Keratinocyte (primary cell): Measurements from ENCODE around the gene CRK. TPM values are rescaled to one million over a fixed set of nuclear protein-coding genes. Genes with fewer than 3 reads are reported as not detected.
"Not testable (repeated sequence)": the region's sequence is repeated elsewhere in the genome, so short reads cannot be mapped to it uniquely, and the experiment has no call there.

Source experiments
- DNase-seq: peaks from one replicate; pipeline ENCODE4 v3.0.0-alpha.2; 2011; ENCODE audit warnings: low read depth, missing footprints, low spot score
- FAIRE-seq: peaks from 2 replicates; lab custom pipeline; 2011; peaks lifted over from hg19 to GRCh38; lab: Jason Lieb, UNC
- H2AFZ ChIP-seq: 2 replicates; pipeline ENCODE4 v1.6.0; 2012; ENCODE audit warnings: low read length, control low read depth, inconsistent platforms; ENCODE audit not compliant: control insufficient read depth
- H3K27ac ChIP-seq: 2 replicates; pipeline ENCODE4 v1.5.1; 2011; ENCODE audit warnings: low read length; ENCODE audit not compliant: control insufficient read depth, insufficient read depth
- H3K27me3 ChIP-seq: 3 replicates; pipeline ENCODE4 v1.6.0; 2011; ENCODE audit warnings: low read length; ENCODE audit not compliant: control insufficient read depth, insufficient read depth; ENCODE audit errors: extremely low read depth
- H3K36me3 ChIP-seq, 2 experiments: 2 replicates in 1 of 2; 3 replicates in 1 of 2; pipeline ENCODE4 v1.5.1; 2011; ENCODE audit warnings: low read length in 2 of 2, mild to moderate bottlenecking in 1 of 2; ENCODE audit not compliant: control insufficient read depth in 2 of 2, insufficient read depth in 2 of 2; ENCODE audit errors: extremely low read depth in 1 of 2
- H3K4me1 ChIP-seq: 3 replicates; pipeline ENCODE4 v1.5.1; 2011; ENCODE audit warnings: low read length; ENCODE audit not compliant: control insufficient read depth, insufficient read depth; ENCODE audit errors: extremely low read depth
- H3K4me2 ChIP-seq: 3 replicates; pipeline ENCODE4 v1.6.0; 2011; ENCODE audit warnings: low read depth, low read length; ENCODE audit not compliant: control insufficient read depth, insufficient read depth; ENCODE audit errors: extremely low read depth
- H3K4me3 ChIP-seq, 3 experiments: fragments of 200-600 bp in 1 of 3; sonication (generic) in 1 of 3; 2 replicates in 2 of 3; 3 replicates in 1 of 3; pipeline ENCODE4 v1.5.1; 2011 to 2016; ENCODE audit warnings: low read length in 3 of 3, mild to moderate bottlenecking in 3 of 3, control low read depth in 2 of 3, inconsistent platforms in 1 of 3, low read depth in 1 of 3, mixed read lengths in 1 of 3, mixed run types in 1 of 3, moderate library complexity in 1 of 3; ENCODE audit not compliant: control insufficient read depth in 2 of 3, insufficient read depth in 2 of 3; ENCODE audit errors: extremely low read depth in 1 of 3
- H3K79me2 ChIP-seq: 2 replicates; pipeline ENCODE4 v1.6.0; 2012; ENCODE audit warnings: low read length; ENCODE audit not compliant: control insufficient read depth, insufficient read depth
- H3K9ac ChIP-seq: 3 replicates; pipeline ENCODE4 v1.6.0; 2011; ENCODE audit warnings: low read length; ENCODE audit not compliant: control insufficient read depth, insufficient read depth; ENCODE audit errors: extremely low read depth
- H3K9me1 ChIP-seq: 3 replicates; pipeline ENCODE4 v1.6.0; 2011; ENCODE audit warnings: low read length; ENCODE audit not compliant: control insufficient read depth, insufficient read depth; ENCODE audit errors: extremely low read depth
- H3K9me3 ChIP-seq: 2 replicates; pipeline ENCODE4 v1.5.1; 2012; ENCODE audit warnings: low read depth, low read length; ENCODE audit not compliant: control insufficient read depth
- H4K20me1 ChIP-seq: 3 replicates; pipeline ENCODE4 v1.6.0; 2011; ENCODE audit warnings: low read length; ENCODE audit not compliant: control insufficient read depth, insufficient read depth; ENCODE audit errors: extremely low read depth
- CTCF ChIP-seq, 3 experiments: IDR thresholded peaks in 1 of 3; conservative IDR thresholded peaks in 1 of 3; optimal IDR thresholded peaks in 1 of 3; 2 replicates in 2 of 3; 3 replicates in 1 of 3; pipeline versions ENCODE3 to v1.5.1; 2011; ENCODE audit warnings: low read length in 3 of 3, mild to moderate bottlenecking in 3 of 3, moderate library complexity in 2 of 3, control low read depth in 1 of 3, inconsistent platforms in 1 of 3; ENCODE audit not compliant: insufficient read depth in 2 of 3; ENCODE audit errors: extremely low read depth in 1 of 3
- EZH2 ChIP-seq: IDR thresholded peaks from one replicate; pipeline ENCODE4 v1.6.1; 2012; ENCODE audit warnings: inconsistent platforms, mild to moderate bottlenecking, low read length, moderate library complexity
- dilution Hi-C: fragments of 300-500 bp; cut with MboI; formaldehyde crosslinking; loops from one replicate; pipeline ENCODE4 v1.7.0; 2020; ENCODE audit warnings: low sequenced_read_pairs; ENCODE audit not compliant: extremely low pct_ligation_motif_present
- polyA plus RNA-seq, 5 experiments: library from polyadenylated mRNA; depleted of rRNA in 3 of 5; stranded (reverse) in 3 of 5; stranded (forward) in 1 of 5; unstranded in 1 of 5; fragments of >200 nt; gene quantifications; 1 replicate in 1 of 5; 2 replicates in 3 of 5; 3 replicates in 1 of 5; pipeline versions ENCODE4 v1.2.1 to v1.2.3, GENCODE V29; 2011 to 2012; ENCODE audit warnings: missing spikeins in 2 of 5, low read depth in 1 of 5, low replicate concordance in 1 of 5

Gene CRK
- polyA plus RNA-seq, 1 donor (not counting 4 experiments of a cell fraction or from before 2014, with no cell fraction given) = 127 TPM

- dilution Hi-C loops = no loop called here
- H2AFZ ChIP-seq = no peak overlapping the region
- H3K9ac ChIP-seq = peak overlapping the region; percentile 95
- H3K4me3 ChIP-seq = peak overlapping the region; percentile 98 to 99 (median 99)
- H4K20me1 ChIP-seq = peaks cover 41% of the 10 kb centered on the region
- peak overlapping the region; percentile 99 for H3K4me2 ChIP-seq
- H3K27me3 ChIP-seq = no peaks in the 10 kb centered on the region
- peaks cover 2 to 28% of the 10 kb centered on the region in 2 experiments for H3K36me3 ChIP-seq
- FAIRE-seq (no peak), DNase-seq (no peak)
- TF ChIP-seq EZH2 (no peak), CTCF (optimal IDR thresholded peaks at IDR 0.05 in 1 of 3, IDR thresholded peaks at IDR 0.05 in 1 of 3, conservative IDR thresholded peaks at IDR 0.05 in 1 of 3; ENCODE audit: extremely low read depth in 1 of 3, insufficient read depth in 2 of 3, low read length in 3 of 3) (no peak)
- peaks cover 59% of the 10 kb centered on the region for H3K79me2 ChIP-seq
- H3K4me1 ChIP-seq = peaks cover 14% of the 10 kb centered on the region
- peaks cover 4% of the 10 kb centered on the region for H3K9me1 ChIP-seq
- H3K9me3 ChIP-seq = no peaks in the 10 kb centered on the region
- peak overlapping the region; percentile 93 for H3K27ac ChIP-seq
These were observed 56.9 kb downstream of the CRK start for GRCh38 chr17:1398931-1399678.

GRCh38 chr17:1398028-1398427, 58.0 kb downstream of the CRK start:
- dilution Hi-C loops = no loop called here
- H3K9ac ChIP-seq = peak overlapping the region; percentile 95

GRCh38 chr17:1395876-1396665, 60.0 kb downstream of the CRK start:
- H3K27ac ChIP-seq, H3K9me3 ChIP-seq, dilution Hi-C loops, DNase-seq, H3K27me3 ChIP-seq, H3K9me1 ChIP-seq, H3K4me2 ChIP-seq, FAIRE-seq, H3K4me3 ChIP-seq, H3K9ac ChIP-seq, H2AFZ ChIP-seq: not testable (repeated sequence)
- H4K20me1 ChIP-seq = peaks cover 69% of the 10 kb centered on the region
- peaks cover 16% of the 10 kb centered on the region for H3K4me1 ChIP-seq
- peaks cover 89% of the 10 kb centered on the region for H3K79me2 ChIP-seq
- H3K36me3 ChIP-seq = peaks cover 2 to 28% of the 10 kb centered on the region in 2 experiments

More at GRCh38 chr17:1398028-1398427, 58.0 kb downstream of the CRK start:
- FAIRE-seq (no peak), DNase-seq (no peak)
- H3K79me2 ChIP-seq = peaks cover 70% of the 10 kb centered on the region
- no peaks in the 10 kb centered on the region for H3K27me3 ChIP-seq
- peak overlapping the region; percentile 99 for H3K4me2 ChIP-seq
- peaks cover 4% of the 10 kb centered on the region for H3K9me1 ChIP-seq
- TF ChIP-seq CTCF (optimal IDR thresholded peaks at IDR 0.05 in 1 of 3, IDR thresholded peaks at IDR 0.05 in 1 of 3, conservative IDR thresholded peaks at IDR 0.05 in 1 of 3; ENCODE audit: extremely low read depth in 1 of 3, insufficient read depth in 2 of 3, low read length in 3 of 3) = no peak
- no peak for TF ChIP-seq EZH2
- peaks cover 2 to 28% of the 10 kb centered on the region in 2 experiments for H3K36me3 ChIP-seq
- H2AFZ ChIP-seq = no peak overlapping the region
- H3K9me3 ChIP-seq = no peaks in the 10 kb centered on the region
- H3K27ac ChIP-seq = peak overlapping the region; percentile 93
- H3K4me3 ChIP-seq = peak overlapping the region; percentile 98 to 99 (median 99)
- peaks cover 14% of the 10 kb centered on the region for H3K4me1 ChIP-seq
- H4K20me1 ChIP-seq = peaks cover 51% of the 10 kb centered on the region
